SIG-M5 (cell line): Measurements from ENCODE around the gene EYS.

Source experiments
- DNase-seq: peaks from one replicate; lab custom pipeline; 2025; lab: John Stamatoyannopoulos, UW

Gene EYS

DNA sequence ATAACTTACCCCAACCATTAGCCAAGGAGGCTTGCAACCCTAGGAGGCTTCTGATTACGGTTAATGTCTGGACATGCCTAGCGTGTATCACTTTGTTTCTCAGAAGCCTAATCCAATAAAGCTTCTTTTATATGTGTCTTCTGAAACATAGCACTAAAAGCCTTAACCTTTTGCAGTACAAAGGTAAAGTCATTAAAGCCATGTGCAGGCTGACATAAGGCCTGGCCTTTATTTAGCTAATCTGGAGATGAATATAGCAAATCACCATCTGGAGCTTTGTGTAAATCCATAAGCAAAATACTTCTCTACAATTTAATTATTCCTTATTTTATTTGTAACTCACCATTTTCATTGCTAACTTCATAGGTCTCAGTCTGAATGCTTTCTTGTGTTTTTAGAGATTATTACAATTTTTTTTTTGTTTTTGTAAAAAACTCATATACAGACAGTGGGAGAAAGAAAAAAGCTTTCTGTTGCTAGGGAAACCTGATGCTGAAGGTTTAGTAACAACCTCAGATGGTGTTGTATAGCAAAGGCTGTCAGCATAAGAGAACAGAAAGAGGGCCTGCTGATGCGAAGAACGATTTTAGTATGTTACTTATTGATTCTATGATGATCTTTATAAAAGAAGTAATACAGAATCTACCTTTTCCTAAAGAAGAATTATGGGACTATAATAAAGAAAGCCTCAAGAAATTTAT is at the start of gene EYS:
TSS of gene EYS (minus strand) at position 101 of the 701 bp plus-strand sequence. CDS start 211,816 bp downstream, outside the sequence.
- no peak for DNase-seq

DNA sequence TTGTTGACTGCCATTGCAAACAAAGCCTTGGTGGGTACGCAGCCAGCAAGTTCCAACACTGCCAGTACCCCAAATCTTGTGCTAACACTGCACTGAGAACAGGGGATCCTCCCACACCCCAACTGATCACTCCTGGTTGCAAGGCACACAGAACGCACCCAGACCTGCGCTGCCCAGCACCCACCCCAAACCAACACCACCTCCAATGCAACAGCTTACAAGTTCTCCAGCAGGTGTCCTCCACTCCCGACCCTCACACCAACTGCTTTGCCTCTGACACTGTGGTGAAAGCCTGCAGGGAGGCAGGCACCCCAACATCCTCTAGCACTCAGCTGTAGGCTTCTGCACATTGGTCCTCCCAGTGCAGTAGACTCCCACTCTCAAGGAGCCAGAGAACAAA is 39.3 kb upstream of the EYS start:
- no peak for DNase-seq

DNA sequence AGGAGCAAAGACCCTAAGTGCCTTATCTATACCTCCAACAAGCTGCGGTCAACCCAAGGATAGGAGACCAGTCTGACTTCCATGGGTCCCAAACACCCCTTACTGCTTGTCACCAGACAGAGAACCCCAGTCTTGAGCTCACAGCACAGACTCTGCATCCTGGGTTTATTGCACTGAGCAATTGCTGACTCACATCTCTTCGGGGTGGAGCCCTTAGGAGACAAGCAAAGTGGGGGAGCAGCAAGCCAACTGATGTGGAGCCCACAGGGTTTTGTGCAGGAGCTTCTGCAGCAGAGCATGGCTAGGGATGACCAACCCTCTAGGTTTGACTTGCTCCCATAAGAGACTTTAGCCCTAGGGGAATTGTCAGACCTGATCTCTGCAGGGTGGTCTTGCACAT is 38.6 kb upstream of the EYS start:
- no peak for DNase-seq

DNA sequence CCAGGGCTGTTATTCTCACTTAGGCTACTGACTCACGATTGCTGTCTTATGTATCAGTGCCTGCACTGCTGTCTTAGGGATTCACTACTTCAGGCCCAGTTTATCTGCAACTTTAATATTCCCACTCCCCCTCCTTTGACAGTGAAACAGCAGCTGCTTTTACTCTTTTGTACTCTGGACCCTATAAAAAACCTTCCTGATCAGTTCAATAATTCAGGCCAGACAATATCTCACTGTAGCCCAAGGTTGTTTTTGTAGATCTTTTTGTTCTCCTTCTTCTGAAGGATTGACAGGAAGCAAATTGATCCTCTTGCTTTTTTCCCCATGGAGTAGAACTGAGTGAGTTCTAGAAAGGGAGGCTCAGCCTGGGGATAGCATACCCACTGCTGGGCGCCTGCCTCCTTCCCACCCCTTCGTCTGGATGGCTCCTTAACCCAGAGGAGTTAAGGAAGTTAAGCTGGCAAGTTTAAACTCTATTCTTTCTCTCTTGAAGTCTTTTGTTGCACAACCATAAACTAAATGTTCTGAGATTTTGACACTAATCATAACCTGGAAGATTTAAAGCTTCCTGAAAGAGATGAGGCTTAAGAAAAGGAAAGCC is 22.0 kb upstream of the EYS start:
- no peak for DNase-seq

DNA sequence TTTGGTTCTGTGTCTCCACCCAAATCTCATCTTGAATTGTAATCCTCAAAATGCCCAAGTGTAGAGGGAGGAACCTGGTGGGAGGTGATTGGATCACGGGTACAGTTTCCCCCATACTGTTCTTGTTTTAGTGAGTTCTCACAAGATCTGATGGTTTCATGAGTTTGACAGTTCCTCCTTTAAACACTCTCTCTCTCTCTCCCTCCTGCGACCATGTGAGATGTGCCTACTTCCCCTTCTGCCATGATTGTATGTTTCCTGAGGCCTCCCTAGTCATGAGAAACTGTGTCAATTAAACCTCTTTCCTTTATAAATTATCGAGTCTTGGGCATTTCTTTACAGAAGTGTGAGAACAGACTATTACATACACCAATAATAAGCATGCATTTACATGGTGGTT is 12.1 kb upstream of the EYS start:
- DNase-seq, result no peak

DNA sequence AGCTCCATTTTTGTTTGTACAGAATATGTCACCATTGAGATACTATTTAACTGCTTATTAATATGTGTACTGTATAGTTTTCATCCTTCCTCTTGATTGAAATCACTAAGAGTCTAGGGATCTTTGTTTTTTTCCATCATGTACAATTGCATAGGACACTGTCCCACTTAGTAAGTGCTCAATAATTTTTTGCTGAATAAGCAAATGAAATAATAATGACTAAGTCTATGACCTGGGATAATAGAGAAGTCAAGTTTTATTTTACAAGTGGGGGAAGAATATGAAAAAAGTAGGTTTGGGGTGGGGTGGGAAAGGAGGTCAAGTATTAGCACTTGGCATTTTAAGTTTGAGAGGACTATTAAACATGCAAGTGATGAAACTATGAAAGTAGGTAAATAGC is 4.5 kb upstream of the EYS start:
- DNase-seq, result no peak

DNA sequence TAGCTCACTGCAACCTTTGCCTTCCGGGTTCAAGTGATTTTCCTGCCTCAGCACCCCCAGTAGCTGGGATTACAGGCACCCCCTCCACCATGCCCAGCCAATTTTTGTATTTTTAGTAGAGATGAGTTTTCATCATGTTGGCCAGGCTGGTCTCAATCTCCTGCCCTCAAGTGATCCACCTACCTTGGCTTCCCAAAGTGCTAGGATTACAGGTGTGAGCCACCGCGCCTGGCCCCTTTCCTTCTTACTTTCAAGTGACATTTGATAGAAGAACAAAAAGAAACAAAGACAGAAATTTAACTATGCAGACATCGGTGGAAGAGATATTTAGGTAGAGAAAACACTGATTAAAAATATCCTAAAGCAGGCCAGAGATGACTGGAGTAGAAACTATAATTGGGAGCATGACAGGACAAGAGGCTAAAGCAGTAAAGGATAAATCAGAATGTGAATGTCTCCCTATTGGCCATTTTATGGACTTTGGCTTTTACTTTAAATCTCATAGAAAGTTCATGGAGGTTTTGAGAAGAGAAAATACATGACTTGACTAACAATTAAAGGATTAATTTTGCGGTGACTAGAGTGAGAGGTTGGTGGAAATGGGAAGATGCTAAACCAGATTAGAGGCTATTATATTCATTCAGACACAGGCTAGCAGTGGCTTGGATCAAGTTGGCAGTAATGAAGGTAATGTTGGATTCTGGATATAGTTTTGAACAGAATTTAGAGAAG is 2.2 kb upstream of the EYS start:
- DNase-seq, result no peak

DNA sequence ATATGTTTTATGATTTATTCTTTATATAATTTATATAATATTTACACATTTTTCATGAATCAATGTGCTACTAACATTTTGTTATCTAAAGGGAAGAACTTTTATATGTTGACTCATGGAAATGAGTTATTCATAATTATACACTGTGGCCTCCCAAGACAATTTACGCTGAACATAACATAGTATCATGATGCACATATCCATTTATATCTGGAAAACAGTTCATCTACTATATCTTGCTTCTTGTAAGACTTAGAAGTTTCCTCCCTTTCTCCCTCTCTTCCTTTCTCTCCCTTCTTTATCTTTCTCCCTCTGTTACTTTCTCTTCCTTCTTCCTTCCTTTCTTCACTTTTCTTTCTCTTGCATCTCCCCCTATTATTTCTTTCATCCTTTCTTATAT is 1.1 kb upstream of the EYS start:
- no peak for DNase-seq

DNA sequence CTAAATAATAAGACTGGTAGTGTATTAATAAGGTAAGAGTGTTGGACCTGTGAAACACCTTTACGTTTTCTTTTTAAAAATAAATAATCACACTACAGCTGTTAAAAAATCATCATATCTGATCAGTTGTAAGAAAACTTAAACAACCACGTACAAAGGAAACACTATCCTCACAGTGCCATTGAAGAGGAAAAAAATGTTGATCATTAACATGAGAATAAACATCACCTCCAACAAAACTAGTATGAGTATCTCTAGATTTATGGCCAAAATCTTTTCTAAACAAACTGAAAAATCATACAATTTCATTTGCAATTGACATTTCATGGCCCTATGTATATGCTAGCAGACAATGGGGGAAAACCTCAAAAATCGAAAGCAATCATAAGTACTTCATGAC is 590 bp downstream of the EYS start:
- no peak for DNase-seq

DNA sequence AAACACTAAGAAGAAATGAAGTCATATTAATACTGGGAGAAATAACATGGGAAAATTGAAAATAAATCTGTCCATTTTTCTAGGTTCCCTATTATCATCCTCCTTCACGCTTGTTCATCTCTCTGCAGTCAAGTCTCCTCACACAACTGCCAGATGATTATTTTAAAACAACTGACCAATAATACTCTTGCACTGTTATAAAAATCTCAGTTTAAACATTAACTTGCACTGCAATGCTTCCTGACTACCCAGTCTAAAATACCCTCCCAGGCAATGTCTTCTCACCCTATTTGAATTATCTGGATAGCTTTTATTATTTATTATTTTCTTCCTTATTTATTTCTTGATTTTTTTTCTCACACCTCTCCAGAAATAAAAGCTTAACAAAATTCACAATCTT is 5.7 kb downstream of the EYS start:
- no peak for DNase-seq

DNA sequence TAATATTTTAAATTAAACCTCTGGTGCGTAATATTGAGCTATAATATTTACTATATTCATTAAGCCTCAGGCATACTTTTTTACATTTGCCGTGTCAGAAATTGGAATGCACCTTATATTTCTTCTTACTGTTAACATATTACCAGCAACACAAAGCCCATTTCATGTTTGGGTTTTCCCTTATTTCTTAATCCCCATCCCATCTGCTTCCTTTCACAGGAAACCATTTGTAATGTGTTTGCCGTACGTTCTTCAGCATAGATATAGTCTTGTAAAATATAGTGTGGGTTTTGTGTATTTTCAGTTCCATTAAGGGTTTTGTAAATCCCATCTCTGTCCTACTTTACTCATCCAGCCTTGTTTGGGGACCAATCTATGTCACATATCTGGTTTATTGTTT is 6.5 kb downstream of the EYS start:
- DNase-seq, result no peak

DNA sequence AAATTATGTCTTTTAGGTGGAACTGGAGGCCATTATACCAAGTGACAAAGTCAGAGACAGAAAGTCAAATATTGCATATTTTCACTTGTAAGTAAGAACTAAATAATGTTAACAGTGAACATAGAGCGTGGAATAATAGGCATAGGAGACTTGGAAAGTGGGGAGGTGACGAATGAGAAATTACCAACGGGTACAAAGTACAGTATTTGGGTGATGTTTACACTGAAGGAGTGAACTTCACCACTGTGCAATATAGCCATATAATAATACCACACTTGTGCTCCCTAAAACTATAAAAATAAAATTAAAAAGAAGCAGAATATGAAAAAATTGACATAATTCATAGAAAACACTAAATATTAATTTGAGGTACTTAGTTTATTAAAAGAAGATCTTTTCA is 14.9 kb downstream of the EYS start:
- DNase-seq, result no peak

DNA sequence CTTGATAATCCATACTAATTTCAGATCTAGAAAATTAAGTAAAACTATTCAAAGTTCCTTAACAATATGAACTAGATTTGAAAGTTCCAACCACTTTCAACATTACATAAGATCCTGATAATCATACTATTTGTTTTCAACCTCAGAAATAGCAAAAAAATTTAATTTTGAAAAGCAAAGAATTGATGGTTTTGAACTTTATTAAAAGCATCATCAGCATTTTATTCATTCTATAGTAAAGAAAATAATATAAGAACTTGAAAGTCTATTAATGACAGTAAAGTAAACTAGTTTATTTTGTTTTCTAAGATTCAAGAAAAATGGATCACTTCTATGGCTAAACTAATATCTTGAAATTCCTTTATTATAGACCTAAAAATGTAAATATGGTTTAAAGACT is 26.8 kb downstream of the EYS start:
- DNase-seq, result no peak

DNA sequence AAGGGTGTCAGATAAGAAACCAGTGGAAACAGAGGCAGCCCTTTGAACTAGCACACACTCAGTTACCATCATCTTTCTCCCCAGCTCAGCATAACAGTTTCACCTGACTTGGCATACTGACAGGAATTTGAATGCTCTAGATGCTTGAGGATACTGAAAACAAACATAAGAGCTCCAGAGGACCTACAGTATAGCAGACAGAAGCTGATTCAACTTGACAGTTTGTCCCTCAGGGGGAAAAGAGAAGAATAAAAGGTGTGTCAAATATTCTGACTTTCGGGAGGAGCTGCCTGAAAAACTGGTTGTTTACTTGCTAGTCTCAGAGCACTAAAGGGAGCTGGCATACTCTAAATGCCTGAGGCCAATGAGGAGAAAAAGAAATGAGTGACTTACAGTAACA is 35.1 kb downstream of the EYS start:
- DNase-seq, result no peak

DNA sequence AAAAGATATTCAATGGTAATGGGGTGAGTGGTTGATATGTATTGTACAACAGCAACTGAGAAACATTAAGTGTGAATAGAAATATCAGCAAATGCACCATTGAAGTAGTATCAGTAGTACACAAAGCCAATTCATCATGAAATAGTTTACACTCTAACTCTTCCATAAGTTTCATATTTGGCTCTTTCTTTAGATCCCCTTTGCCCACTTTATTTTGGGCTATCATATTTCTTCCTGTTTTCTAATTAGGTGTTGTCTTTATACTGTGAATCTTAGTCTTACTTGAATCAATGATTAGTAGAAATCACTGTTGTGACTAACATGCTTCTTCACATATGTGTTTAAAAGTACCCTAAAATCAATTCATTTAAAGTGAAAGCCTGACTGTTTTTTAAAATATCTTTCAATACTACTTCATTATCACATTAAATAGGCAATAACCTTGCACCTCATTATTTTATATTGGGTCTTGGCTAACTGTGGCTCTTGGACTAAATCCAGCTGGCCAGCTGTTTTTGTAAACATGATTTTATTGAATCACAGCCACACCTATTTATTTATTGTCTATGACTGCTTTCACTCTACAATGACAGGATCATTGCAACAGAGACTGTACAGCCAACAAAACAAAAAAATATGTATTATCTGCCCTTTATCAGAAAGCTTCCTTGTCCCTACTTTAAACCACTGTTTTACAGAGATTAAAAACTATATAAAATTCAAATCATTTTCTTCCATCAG is 38.9 kb downstream of the EYS start:
- no peak for DNase-seq

DNA sequence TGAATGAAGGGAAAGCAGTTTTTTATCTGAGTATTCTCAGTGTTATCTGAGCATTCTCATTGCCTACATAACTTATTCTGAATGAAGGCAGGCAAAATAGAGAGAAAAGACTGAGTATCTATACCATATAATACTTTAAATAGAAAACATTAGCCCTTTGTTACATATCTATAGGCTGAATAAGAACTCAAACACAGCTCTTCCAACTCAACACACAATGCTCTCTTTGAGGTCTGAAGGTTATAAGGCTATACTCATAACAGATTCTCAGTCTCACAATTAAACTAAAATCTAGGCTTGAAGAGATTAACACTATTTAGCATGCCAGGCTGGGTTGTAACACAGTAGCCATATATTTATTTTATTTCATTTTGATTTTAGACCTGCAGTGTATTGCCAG is 56.9 kb downstream of the EYS start:
- DNase-seq, result no peak

DNA sequence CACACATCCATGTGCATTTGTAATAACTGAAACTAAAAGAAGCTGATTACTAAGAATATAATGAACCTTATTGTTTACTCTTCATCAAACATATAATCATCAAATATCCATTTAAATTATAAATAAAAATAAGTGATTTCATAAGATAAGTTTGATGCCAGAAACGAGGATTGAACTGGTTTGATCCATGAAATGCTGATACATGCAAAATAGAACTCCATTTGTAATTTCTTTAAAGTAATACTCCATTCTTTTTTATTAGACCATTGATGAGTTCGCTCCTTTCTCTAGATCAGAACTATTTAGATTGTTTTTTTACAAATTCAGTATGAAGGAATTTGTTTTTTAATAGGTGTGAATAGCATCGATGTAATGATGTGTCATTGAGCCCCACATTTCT is 57.6 kb downstream of the EYS start:
- no peak for DNase-seq

DNA sequence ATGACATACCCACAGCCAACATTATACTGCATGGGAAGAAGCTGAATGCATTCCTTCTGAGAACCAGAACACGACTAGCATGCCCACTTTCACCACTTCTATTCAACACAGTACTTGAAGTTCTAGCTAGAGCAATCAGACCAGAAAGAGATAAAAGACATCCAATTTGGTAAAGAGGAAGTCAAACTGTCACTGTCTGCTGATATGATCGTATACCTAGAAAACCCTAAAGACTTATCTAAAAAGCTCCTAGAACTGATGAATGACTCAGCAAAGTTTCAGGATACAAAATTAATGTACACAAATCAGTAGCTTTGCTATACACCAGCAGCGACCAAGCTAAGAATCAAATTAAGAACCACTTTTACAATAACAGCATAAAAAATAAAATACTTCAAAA is 60.5 kb downstream of the EYS start:
- DNase-seq, result no peak

DNA sequence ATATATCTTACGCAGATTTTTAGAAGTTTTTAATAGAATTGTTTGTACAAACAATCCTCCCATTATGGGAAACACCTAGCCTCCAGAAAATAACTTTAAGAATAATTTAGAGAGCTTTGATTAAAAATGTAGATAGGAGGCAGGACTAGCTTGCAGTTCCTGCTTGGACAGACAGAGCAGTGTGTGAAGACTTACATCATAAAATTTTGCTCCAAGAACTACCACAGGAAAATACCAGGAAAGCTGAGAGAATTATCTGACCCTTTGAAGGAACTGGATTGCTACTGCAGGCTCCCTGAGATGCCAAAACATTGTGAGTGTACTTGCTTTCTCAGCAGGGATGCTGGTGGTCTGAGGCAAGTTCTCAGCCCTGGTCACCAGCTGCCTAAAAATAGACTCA is 64.2 kb downstream of the EYS start:
- no peak for DNase-seq

DNA sequence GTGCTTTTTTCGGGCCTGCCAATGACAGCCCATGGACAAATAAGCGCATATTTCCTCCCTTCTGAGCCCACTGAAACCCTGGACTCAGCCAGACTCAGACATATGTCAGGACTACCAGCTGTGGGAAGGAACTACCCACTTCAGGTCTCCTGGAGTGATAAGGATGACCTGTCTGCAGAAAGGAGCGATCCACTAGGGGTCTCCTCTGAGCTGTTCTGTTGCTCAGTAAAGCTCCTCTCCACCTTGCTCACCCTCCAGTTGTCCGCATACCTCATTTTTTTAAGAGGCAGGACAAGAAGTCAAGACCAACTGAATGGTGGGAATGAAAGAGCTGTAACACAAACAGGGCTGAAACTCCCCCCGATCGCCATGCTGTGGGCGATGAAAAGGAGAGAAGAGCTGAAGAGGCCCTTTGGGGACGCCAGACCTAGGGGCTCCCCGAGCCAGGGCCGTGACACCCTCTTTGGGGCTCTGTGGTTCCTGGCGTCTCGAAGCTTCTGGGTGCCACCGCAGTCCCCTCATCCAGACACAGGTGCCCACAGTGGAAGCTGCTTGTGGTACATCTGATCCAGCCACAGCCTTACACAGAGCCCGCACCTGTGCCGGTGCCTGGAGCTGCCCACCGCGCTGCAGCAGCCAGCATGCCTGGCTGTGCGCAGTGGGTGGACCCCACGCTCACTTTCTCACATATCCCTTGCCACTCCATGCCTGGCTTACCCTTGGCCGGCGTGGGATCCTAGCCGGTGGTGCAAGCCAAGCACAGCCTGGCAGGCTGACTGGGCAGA is 68.8 kb downstream of the EYS start:
- no peak for DNase-seq

DNA sequence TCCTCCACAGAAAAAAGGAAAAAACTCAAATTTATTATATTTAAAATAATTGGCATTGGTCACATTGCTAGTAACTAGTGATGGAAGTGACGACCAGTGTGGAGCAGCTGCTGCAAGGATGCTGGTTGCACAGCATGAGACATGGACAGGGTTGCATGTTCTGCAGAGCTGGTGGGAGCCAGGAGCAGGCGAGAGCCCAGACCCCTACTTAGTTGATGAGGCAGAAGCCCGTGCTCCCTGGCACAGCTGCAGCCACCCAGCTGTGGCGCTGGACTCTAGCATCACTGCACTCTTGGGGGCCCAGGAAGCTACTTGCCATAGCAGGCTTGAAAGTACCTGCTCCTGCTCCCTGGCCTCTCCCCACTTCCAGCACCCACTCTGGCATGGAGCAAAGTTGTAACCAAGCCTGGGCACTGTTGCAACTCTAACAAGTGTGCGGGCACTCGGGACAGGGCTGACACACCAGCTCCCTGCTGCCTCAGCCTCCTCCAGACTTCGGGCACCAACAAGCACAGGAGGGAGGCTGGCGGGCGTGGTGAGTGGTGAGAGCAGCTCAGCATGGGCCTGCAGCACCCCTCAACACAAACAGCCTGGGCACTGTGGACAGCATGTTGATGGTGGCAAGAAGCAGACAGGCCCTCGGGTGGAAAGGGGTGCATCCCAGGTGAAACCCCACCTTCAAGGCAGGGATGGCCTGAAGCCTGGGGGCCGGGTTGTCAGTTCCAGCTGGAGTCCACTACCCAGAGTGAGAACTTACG is 69.6 kb downstream of the EYS start:
- DNase-seq, result no peak
